GM12873 (cell line): Measurements from ENCODE around the gene PDHX.

Source experiments
- CTCF ChIP-seq: IDR thresholded peaks from 2 replicates; pipeline ENCODE4 v1.5.1; 2012; ENCODE audit warnings: low read depth, mild to moderate bottlenecking, moderate library complexity, low read length, control low read depth; ENCODE audit not compliant: insufficient read depth; ENCODE audit errors: missing control alignments

PDHX gene

GRCh38 chr11:35014346-35014745, 97.9 kb downstream of the PDHX start:
- TF ChIP-seq CTCF, result no peak

DNA sequence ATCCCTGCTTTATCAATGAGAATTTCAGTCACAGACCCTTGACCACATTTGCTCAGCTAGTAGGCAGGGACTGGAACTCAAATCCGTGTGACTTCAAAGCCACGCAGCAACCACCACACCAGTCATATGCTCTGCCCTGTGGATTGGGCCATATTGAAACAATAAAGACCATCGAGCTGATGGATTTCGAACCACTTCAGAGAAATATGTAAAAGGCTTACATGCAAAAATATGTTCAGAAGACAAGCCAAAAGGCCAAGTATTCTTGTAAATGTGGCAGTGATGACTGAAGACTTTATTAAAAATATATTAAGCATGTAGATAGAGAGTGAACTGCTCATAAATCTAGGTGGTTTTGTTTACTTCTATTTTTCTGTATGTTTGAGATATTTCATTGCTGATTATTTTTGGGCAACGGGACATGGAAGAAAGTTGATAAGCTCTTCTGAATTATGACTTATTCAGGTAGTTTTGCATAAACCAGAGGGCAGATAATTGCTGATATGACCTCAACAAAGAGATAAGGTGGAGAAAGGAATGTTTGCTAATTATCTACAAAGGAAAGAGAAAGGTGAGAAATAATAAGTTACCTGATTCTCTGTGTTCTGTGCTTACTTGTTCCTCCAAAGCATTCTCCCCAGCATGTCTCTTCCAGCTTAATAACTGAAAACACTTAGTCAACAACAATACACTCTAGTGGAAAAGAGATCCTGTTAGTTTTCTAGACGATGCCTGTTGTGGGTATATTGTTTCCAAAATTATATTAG, 99.4 kb downstream of the PDHX start:
- no peak for TF ChIP-seq CTCF

DNA sequence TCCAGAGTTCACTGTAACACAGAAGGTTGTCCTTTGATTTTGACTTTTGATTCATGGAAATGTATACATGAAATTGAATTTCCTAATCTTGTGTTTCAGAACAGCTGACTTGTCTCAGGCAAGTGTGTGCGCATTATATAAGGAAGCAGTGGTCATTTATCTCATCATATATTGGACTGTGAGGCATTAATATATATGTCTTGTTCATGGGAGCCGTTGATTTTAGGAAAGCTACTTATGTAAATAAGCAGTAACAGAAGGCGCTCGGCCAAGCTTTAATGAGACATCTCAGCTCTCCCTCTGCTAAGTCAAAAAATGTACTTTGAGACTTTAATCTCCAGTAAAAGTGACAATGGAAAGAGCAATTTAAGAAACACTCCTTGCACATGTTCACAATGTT, 100.5 kb downstream of the PDHX start:
- TF ChIP-seq CTCF, result no peak

DNA sequence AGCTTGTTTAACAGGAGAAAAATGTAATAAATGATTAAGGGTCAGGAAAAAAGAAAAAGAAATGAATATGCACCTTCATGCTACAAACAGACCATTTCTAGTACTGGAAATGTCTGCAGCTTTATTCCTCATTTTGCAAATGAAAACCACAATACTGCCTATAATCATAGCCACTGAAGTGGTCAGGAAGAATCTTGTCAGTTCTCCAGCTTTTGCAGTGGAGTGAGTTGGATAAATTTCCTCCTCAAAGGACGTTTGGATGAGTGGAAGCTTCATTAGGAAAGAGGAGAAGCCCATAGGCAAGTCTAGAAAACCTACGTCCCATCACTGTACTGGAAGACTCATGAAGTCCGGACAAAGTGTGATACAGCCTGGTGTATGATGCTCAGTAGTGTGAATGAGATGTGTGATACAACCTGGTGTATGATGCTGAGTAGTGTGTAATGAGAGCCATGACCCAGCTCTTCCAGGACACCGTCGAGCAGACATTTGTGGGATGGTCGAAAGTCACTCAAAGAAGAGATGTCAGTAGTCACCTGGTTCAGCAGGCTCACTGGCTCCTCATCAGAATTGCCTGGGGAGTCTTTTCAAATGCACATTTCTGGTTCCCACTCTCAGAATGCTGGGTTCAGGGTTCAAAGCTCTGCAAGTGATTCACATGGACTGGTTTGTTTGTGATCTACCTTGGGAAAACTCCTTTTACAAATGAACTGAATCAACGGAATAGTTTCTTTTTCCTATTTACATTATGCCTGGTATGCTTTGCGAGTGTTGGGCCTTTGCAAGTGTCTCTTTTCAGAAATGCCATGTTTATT, 101.3 kb downstream of the PDHX start:
- TF ChIP-seq CTCF, result no peak

DNA sequence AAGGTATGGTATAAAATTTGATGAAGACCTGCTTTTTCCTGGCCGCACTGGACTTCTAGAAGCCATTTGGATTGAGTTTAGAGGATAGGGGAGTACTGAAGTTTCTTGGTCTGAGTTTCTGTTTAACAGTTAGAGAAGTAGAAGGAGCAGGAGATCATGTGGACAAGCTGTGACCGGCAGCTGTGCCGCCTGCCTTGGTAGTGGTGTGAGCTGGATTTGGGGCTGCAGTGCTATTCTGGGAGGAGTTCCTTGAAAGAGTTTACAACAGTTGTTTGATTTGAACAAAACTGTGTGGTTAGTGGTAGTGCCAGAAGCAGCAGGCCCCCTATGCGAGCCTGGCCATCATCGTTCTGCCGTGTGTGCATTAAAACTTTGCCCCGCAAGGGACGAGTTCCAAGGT, 105.2 kb downstream of the PDHX start:
- no peak for TF ChIP-seq CTCF

- TF ChIP-seq CTCF, result no peak
Measured at GRCh38 chr11:35029979-35030682, 113.7 kb downstream of the PDHX start.

DNA sequence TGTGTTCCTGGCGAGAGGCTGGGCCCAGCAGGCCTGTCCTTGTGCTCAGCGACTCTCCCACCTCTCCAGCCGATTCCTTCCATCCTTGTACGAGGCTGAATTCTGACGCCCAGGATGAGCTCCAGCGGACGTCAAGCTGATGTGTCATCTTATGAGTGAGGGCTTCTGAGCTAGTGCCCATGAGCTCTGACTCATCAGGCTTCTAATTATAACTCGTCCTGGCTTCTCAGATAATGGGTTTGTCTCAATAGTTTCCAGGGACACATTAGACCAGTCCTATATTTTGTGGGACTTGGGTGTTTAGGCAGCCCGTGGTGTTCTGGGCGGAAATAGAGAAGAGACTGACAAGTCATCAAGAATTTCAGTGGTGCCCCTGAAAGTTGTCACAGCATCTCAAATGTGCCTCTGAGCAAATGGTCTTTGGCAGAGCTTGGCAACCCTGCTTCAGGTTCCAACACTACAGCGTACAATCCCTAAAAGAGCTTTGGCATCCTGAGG, 114.3 kb downstream of the PDHX start:
- no peak for TF ChIP-seq CTCF
